Measurements from ENCODE around the gene STK32B.

STK32B gene

GRCh38 chr4:5211282-5211839 lies 160.1 kb downstream of the STK32B start:
- no peak for TF ChIP-seq CTCF (IDR thresholded peaks at IDR 0.05; ENCODE audit: low read depth, low read length)
- no peak overlapping the region for H3K4me3 ChIP-seq (ENCODE audit: low read depth, low read length)

GRCh38 chr4:5212255-5213013 lies 161.2 kb downstream of the STK32B start:
- no peak overlapping the region for H3K4me3 ChIP-seq (ENCODE audit: low read depth, low read length)
- TF ChIP-seq CTCF (IDR thresholded peaks at IDR 0.05; ENCODE audit: low read depth, low read length) = no peak

- no peak overlapping the region for H3K4me3 ChIP-seq (ENCODE audit: low read depth, low read length)
- TF ChIP-seq CTCF (IDR thresholded peaks at IDR 0.05; ENCODE audit: low read depth, low read length) = no peak
These were observed 161.9 kb downstream of the STK32B start for GRCh38 chr4:5213087-5213595.

- no peak overlapping the region for H3K4me3 ChIP-seq (ENCODE audit: low read depth, low read length)
- no peak for TF ChIP-seq CTCF (IDR thresholded peaks at IDR 0.05; ENCODE audit: low read depth, low read length)
These were observed 164.0 kb downstream of the STK32B start for GRCh38 chr4:5215321-5215720.

- TF ChIP-seq CTCF (IDR thresholded peaks at IDR 0.05; ENCODE audit: low read depth, low read length) = no peak
- H3K4me3 ChIP-seq (ENCODE audit: low read depth, low read length) = no peak overlapping the region
These were observed 166.1 kb downstream of the STK32B start for GRCh38 chr4:5217421-5217820.

- TF ChIP-seq CTCF (IDR thresholded peaks at IDR 0.05; ENCODE audit: low read depth, low read length) = no peak
- H3K4me3 ChIP-seq (ENCODE audit: low read depth, low read length) = no peak overlapping the region
These were observed 167.2 kb downstream of the STK32B start for GRCh38 chr4:5218376-5219069.

- TF ChIP-seq CTCF (IDR thresholded peaks at IDR 0.05; ENCODE audit: low read depth, low read length) = no peak
- no peak overlapping the region for H3K4me3 ChIP-seq (ENCODE audit: low read depth, low read length)
These were observed 168.7 kb downstream of the STK32B start for GRCh38 chr4:5220028-5220427.
